ENCODE data around the gene USF1. TPM values are rescaled to one million over a fixed set of nuclear protein-coding genes. Genes with fewer than 3 reads are reported as not detected.

Gene USF1
- total and polyA plus RNA-seq, 9 of the 15 experiments (the other 6 are each of a cell fraction or from before 2014, with no cell fraction given) = 7.4 to 60.2 (median 54.2) TPM

GRCh38 chr1:161068306-161069234, 22.8 kb upstream of the USF1 start:
- DNase-seq (ENCODE audit: extremely low read depth in 1 of 4, low spot score in 3 of 4) (peak in 2 of 4 experiments; percentile 59 to 62), FAIRE-seq (peak; percentile 75), ATAC-seq (peak; percentile 84)
- intact Hi-C loops (cut with micrococcal nuclease) (no loop called here), in situ Hi-C loops (cut with MboI) (no loop called here)
- Histone ChIP-seq H3K27ac (ENCODE audit: extremely low read depth, low read depth, low read length) (no peak overlapping the region), H3K27me3 (ENCODE audit: control insufficient read depth in 2 of 2, insufficient read depth in 2 of 2, low read length in 2 of 2) (no peaks in the 10 kb centered on the region; a peak in 1 of 5 replicates), H3K4me1 (replicated peaks in 1 of 2; ENCODE audit: control insufficient read depth in 2 of 2, insufficient read depth in 2 of 2, low read length in 2 of 2) (peaks cover 15 to 21% of the 10 kb centered on the region in 2 experiments), H4K20me1 (replicated peaks; ENCODE audit: control insufficient read depth, insufficient read depth, low read length) (no peaks in the 10 kb centered on the region), H3K9me1 (ENCODE audit: control insufficient read depth, insufficient read depth, low read length) (no peaks in the 10 kb centered on the region), H3K36me3 (ENCODE audit: control insufficient read depth, insufficient read depth, low read length) (no peaks in the 10 kb centered on the region), H3K4me2 (ENCODE audit: insufficient read depth, low read length) (peak overlapping the region; percentile 26; the same call in 1 of the 2 replicates), H3K9me3 (replicated peaks; ENCODE audit: control insufficient read depth, insufficient read depth, low read depth, low read length) (no peaks in the 10 kb centered on the region), H3K79me2 (ENCODE audit: control insufficient read depth, insufficient read depth, low read length) (no peaks in the 10 kb centered on the region), H3K9ac (ENCODE audit: insufficient read depth in 1 of 2, low read depth in 2 of 2, low read length in 2 of 2) (peak overlapping the region in 1 of 2 experiments; percentile 62; a peak in 1 of 4 replicates), H2AFZ (ENCODE audit: low read depth, low read length) (peak overlapping the region; percentile 86), H3K4me3 (no peak overlapping the region)
- WGBS (ENCODE audit: insufficient coverage, low coverage, missing lambda C conversion rate) = 47% methylated on average over 10 of the region's 10 CpGs
- ChIA-PET CTCF (ENCODE audit: low intra/inter-chr PET ratio) (no interaction called here), POLR2A (interaction anchor here (0.6 to 3.3 kb wide), 6 partner anchors 18 to 49 kb away, joined by 3 to 19 read pairs (median 3); partner anchors contain the start of gene USF1)
- no TSS peak for BruUV-seq (replicated peaks)
- TF ChIP-seq IRF9 (tag; IDR thresholded peaks at IDR 0.05) (no peak), NRF1 (conservative IDR thresholded peaks at IDR 0.05 in 1 of 2, IDR thresholded peaks at IDR 0.05 in 1 of 2) (peak in 1 of 2 experiments; percentile 15; a peak in 1 of 4 replicates), SPI1 (IDR thresholded peaks at IDR 0.05; ENCODE audit: borderline replicate concordance, low read depth, low read length) (peak; percentile 56; the same call in 1 of the 2 replicates), PBX2 (CRISPR knock-in tag; IDR thresholded peaks at IDR 0.05; ENCODE audit: low read depth) (no peak), PBX2 (tag; conservative IDR thresholded peaks at IDR 0.05; ENCODE audit: low read depth) (peak; percentile 73), TEAD2 (tag; IDR thresholded peaks at IDR 0.05) (no peak), VEZF1 (CRISPR knock-in tag; IDR thresholded peaks at IDR 0.05) (peak; percentile 75; the same call in 1 of the 2 replicates), FOXP1 (CRISPR knock-in tag; IDR thresholded peaks at IDR 0.05) (no peak), GABPA (tag; conservative IDR thresholded peaks at IDR 0.05; ENCODE audit: low read depth) (peak; percentile 64), PKNOX1 (IDR thresholded peaks at IDR 0.05) (peak; percentile 67), GABPB1 (CRISPR knock-in tag; IDR thresholded peaks at IDR 0.05) (peak; percentile 59; the same call in 1 of the 2 replicates), MAZ (CRISPR knock-in tag; conservative IDR thresholded peaks at IDR 0.05 in 1 of 2, IDR thresholded peaks at IDR 0.05 in 1 of 2) (0 out of 4 replicates have a peak, but pooled peaks of 1 of the 2 experiments have one; percentile 14), ZNF79 (CRISPR knock-in tag; IDR thresholded peaks at IDR 0.05; ENCODE audit: low read depth) (no peak)
